Measurements from ENCODE around the gene CCDC12.

DNA sequence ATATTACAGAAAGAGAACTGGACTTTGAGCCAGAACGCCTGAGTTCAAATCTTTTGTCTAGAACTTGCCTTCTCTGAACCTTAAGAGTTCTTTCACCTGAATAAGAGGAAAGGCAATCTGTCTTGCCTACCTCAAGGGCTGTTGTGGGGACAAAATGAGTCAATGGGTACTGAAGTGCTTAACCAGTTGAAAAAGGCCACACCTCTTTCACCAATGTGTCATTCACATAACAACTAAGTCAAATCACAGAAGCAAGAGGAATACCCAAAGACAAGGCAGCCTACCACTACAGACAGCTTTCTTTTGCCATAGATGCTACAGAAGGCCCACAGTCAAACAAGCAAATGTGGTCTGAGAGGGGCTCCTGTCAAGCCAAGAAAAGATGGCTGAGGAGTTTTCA, 42.7 kb upstream of the CCDC12 start:
- TF ChIP-seq, protein P1, sequence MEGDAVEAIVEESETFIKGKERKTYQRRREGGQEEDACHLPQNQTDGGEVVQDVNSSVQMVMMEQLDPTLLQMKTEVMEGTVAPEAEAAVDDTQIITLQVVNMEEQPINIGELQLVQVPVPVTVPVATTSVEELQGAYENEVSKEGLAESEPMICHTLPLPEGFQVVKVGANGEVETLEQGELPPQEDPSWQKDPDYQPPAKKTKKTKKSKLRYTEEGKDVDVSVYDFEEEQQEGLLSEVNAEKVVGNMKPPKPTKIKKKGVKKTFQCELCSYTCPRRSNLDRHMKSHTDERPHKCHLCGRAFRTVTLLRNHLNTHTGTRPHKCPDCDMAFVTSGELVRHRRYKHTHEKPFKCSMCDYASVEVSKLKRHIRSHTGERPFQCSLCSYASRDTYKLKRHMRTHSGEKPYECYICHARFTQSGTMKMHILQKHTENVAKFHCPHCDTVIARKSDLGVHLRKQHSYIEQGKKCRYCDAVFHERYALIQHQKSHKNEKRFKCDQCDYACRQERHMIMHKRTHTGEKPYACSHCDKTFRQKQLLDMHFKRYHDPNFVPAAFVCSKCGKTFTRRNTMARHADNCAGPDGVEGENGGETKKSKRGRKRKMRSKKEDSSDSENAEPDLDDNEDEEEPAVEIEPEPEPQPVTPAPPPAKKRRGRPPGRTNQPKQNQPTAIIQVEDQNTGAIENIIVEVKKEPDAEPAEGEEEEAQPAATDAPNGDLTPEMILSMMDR (IDR thresholded peaks at IDR 0.05), result no peak
- TF ChIP-seq POLR2A (IDR thresholded peaks at IDR 0.05), result no peak

Data from thyroid gland (tissue), 4 donors.